HTERT RPE-1 (cell line): ENCODE measurements around the gene EXOC4.

Experiments
- in situ Hi-C: fragments of 300-500 bp; cut with MboI; formaldehyde crosslinking; loops from 4 replicates; pipeline ENCODE4 v1.14.3; 2020; ENCODE audit warnings: low sequenced_read_pairs

Gene EXOC4

DNA sequence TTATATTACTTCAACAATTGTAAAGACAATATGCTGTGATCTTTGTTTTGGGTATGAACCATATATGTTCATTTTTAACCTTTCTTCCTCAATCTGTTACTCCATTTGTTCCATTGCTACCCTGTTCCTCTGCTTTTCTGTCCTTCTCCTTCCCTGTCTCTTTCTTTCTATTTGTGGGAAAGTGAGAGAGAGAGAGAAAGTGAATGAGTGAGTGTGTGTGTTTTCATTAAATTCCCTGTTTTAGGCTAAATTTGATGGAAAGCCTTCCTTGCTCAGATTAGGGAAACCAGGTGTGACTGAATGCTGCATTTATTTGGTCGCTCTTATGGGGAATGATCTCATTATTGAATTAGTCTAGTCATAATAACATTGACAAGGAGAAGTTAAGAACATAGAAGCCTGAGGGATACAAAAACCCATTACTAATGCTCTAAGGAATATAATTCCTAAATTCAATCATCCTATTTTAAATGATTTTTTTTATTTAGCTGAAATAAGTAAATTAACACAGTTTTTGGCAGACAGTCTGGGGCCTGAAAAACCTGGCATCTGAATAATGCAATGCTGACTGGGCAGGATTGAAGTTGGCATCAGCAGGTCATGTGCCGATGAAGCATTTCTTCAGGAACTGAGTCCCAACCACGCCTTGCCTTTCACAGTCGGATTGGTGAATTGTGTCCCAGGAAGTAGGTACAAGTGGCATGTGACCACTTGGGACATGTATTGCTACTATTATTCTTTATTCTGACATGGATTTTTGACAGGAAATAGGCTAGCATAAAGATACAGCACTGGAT, 756.6 kb downstream of the EXOC4 start:
- in situ Hi-C loops: no loop called here

DNA sequence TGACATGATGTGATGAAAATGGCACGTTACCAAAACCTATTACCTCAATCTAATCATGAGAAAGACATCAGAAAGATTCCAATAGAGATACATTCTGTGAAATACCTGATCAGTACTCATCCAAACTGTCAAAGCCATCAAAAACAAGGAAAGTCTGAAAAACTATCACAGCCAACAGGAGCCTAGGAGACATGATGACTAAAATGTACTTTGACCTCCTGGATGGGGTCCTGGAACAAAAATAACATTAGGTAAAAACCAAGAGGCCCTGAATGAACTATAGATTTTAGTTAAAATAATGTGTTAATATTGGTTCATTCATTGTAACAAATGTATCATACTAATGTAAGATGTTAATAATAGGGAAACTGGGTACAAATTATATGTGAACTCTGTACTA, 760.4 kb downstream of the EXOC4 start:
- in situ Hi-C loops: no loop called here

DNA sequence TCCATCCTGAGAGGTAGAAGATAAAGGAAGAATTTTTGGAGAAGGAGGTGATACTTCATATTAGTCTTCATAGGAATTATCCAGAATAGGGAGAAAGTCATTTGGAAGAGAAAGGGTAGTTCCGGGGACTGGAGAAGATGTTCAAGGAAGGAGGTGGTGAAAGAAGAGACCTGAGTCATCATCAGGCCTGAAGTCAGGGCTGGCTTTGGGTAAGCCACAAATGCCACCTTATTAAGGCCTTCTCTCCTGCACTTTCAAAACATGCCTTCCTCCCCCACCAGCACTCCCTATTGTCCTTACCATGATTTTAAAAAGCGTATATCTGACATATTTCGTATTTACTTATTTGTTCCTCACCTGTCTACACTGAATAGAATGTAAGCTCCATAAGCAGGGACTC, 762.1 kb downstream of the EXOC4 start:
- in situ Hi-C loops: no loop called here

- in situ Hi-C loops: no loop called here
Measured at GRCh38 chr7:134016223-134016941, 763.5 kb downstream of the EXOC4 start.

DNA sequence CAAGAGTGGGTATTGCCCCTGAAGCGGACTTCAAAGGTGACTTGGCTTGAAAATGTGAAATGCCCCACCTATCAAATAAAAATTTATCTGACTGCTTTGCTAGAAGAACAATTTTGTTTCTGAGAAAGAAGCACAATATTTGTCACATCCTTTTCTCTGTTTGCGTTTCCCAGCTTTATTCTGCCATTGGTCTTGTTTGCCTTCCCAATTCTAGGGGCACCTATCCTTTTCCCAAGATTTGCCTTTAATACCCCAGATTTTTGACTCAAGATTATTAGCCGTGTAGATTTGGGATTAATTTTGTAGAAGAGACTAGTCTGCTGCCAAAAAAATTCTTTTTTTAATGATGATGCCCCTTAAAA, 764.0 kb downstream of the EXOC4 start:
- in situ Hi-C loops: no loop called here

- in situ Hi-C loops: no loop called here
Measured at GRCh38 chr7:134018306-134018705, 765.4 kb downstream of the EXOC4 start.

- in situ Hi-C loops: no loop called here
Measured at GRCh38 chr7:134019251-134019650, 766.4 kb downstream of the EXOC4 start.

- in situ Hi-C loops: no loop called here
Measured at GRCh38 chr7:134021836-134022235, 769.0 kb downstream of the EXOC4 start.

DNA sequence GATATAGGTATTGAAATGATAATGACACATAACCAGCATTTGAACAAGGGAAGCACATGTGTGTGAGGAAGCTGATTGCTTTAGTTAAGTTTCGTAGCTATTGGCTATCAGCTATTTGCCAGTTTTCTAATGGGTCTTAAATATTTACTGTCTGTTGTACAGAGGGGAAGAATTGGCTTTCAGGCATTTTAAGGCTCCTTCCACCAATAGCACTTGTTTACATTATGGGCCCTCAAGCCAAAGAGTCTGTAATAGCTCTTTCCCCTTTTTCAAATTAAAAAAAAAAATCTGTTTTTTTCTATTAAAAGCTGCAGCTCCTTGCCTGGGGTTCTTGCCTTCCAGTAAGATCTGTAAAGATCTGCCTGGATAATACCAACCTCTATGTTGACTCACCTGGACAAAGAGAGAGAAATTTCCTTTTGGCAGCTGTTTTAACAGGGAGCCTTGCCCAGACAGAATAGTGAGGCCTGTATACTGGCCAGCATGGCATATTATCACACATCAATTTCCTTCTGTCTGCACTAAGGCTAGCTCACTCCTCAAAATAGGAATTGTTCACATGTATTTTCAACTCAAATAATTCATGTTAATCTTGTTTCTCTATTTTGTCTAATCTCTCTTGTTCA, 769.5 kb downstream of the EXOC4 start:
- in situ Hi-C loops: no loop called here

- in situ Hi-C loops: no loop called here
Measured at GRCh38 chr7:134024739-134025138, 771.9 kb downstream of the EXOC4 start.

DNA sequence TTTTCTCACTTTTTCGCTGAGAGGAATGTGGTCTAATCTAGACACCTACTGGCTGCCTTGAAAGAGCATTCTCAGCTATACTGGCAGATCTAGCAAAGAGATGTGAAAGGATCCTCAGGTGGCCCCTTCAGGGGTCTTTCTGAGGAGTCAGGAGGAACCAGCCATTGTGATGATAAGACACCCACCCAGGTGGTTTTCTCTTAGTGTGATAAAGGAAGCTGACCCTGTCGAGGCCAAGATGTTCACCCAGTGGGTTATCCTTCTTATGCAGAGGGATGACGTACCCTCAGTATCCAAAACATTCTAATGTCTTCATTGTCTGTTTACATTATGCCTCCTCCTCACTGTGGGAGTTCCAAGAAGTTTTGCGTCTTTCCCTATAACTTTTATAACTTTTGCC, 776.0 kb downstream of the EXOC4 start:
- in situ Hi-C loops: no loop called here

- in situ Hi-C loops: no loop called here
Measured at GRCh38 chr7:134029743-134030142, 776.9 kb downstream of the EXOC4 start.

DNA sequence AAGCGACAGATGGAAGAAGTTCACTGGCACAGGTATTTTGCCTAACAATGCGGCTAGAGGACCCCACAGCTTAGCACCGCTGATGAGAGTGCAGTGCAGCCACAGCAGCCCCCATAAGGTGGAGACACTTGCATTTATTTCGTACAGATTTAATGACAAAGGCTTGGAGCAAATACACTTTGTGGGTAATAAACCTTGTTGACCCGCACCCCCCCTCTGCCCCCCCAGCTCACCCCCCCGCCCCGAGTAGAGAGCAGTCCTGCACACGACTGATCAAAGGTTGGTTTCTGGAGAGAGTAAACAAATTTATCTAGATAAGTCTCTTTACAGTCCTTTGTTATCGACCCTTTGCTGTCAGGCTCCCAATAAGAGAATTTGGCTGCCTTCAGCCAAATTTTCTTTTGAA, 777.6 kb downstream of the EXOC4 start:
- in situ Hi-C loops: no loop called here

DNA sequence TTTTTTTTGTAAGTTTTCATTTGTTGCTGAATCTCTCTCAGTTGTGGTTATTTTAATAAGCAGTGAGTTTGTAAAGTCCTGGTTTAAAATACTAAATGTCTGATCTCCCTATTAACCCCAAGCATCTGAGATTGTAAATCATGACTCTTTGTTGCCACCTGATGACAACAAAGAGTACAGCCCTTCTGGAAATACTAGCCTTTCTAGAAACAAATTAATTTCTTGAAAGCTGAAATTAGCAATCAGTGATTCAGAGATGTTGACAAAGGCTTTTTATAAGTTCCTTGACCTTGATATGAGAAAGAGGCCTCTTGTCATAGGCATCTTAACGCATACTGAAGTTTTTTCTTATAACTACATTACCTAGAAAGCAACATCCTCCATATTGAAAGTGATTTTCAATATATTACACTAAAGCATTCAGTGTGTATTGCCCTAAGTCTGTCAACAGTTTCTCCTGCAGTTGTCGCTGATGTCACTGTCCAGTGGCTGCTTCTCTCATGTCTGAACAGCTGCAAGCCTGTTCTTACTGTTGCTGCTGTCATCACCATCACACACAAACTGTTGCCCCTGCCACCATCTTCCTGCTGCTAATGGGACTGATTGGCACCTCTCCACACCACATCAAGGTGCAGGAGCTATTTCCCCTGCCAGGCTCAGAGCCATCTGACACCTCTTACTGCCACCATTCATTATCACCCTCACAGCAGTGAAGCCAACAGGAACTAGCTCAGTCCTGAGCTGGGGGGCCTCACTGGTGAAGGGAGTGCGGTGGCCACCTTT, 779.1 kb downstream of the EXOC4 start:
- in situ Hi-C loops: no loop called here

GRCh38 chr7:134034652-134035051, 781.8 kb downstream of the EXOC4 start:
- in situ Hi-C loops: no loop called here

- in situ Hi-C loops: no loop called here
Measured at GRCh38 chr7:134037991-134038390, 785.1 kb downstream of the EXOC4 start.

GRCh38 chr7:134040988-134041387, 788.1 kb downstream of the EXOC4 start:
- in situ Hi-C loops: no loop called here

- in situ Hi-C loops: no loop called here
Measured at GRCh38 chr7:134041477-134041876, 788.6 kb downstream of the EXOC4 start.

- in situ Hi-C loops: no loop called here
Measured at GRCh38 chr7:134042307-134042706, 789.4 kb downstream of the EXOC4 start.

DNA sequence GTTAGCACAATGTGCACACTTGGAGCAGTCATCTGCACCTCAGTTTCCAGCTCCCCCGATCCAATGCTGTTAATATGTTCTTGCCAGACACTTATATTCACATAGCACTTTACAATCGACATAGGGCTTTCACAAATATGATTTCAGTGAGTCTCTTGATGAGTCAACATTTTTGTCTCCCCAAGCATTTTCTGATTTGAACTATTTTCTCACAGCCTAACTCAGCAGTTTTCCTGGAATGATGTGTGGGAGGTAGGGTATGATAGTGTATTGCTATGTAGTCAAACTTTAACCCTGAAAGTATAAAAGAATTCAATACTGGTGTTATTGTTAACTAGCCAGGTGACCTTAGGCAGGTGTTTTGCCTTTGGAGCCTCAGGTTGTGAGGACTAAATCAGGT, 791.8 kb downstream of the EXOC4 start:
- in situ Hi-C loops: no loop called here

- in situ Hi-C loops: no loop called here
Measured at GRCh38 chr7:134045716-134046115, 792.8 kb downstream of the EXOC4 start.
